GM23338 (cell line): ENCODE results near the gene GRID1. TPM values are rescaled to one million over a fixed set of nuclear protein-coding genes. Genes with fewer than 3 reads are reported as not detected.

Experiments used
- ATAC-seq: fragments of 200-7000 bp; cut with Tn5 transposase; 3 replicates; pipeline ENCODE4 v1.9.1; 2020
- DNase-seq: peaks from one replicate; pipeline ENCODE4 v3.0.0-alpha.2; 2015; ENCODE audit warnings: low spot score
- H2AFZ ChIP-seq: fragments of 200-600 bp; sonication (generic); 2 replicates; pipeline ENCODE4 v1.8.0; 2016; ENCODE audit warnings: antibody characterized with exemption, mild to moderate bottlenecking, moderate library complexity
- H3F3A ChIP-seq: fragments of 200-600 bp; sonication (generic); replicated peaks from 2 replicates; pipeline ENCODE4 v1.8.0; 2017; ENCODE audit warnings: antibody characterized with exemption, mixed run types, low read depth
- H3K27ac ChIP-seq: fragments of 200-600 bp; sonication (generic); 2 replicates; pipeline ENCODE4 v1.6.1; 2016; ENCODE audit warnings: low read depth
- H3K27me3 ChIP-seq: fragments of 200-600 bp; sonication (generic); 2 replicates; pipeline ENCODE4 v1.8.0; 2016; ENCODE audit warnings: mild to moderate bottlenecking, mixed run types, moderate library complexity; ENCODE audit not compliant: insufficient read depth
- H3K36me3 ChIP-seq: fragments of 200-600 bp; sonication (generic); 2 replicates; pipeline ENCODE4 v1.8.0; 2016; ENCODE audit warnings: mild to moderate bottlenecking; ENCODE audit not compliant: insufficient read depth
- H3K4me1 ChIP-seq: fragments of 200-600 bp; sonication (generic); 2 replicates; pipeline ENCODE4 v1.8.0; 2016; ENCODE audit warnings: mild to moderate bottlenecking, moderate library complexity; ENCODE audit not compliant: insufficient read depth
- H3K4me2 ChIP-seq: fragments of 200-600 bp; sonication (generic); 2 replicates; pipeline ENCODE4 v1.7.1; 2017; ENCODE audit warnings: mixed run types
- H3K4me3 ChIP-seq: fragments of 200-600 bp; sonication (generic); 2 replicates; pipeline ENCODE4 v1.6.1; 2016; ENCODE audit warnings: mixed run types
- H3K79me2 ChIP-seq: fragments of 200-600 bp; sonication (generic); replicated peaks from 2 replicates; pipeline ENCODE4 v1.8.0; 2017; ENCODE audit warnings: mild to moderate bottlenecking; ENCODE audit not compliant: insufficient read depth
- H3K9me2 ChIP-seq: fragments of 200-600 bp; sonication (generic); 2 replicates; pipeline ENCODE4 v1.8.0; 2017; ENCODE audit not compliant: insufficient read depth
- H4K20me1 ChIP-seq: fragments of 200-600 bp; sonication (generic); replicated peaks from 2 replicates; pipeline ENCODE4 v1.8.0; 2017; ENCODE audit warnings: mild to moderate bottlenecking; ENCODE audit not compliant: insufficient read depth
- H3K27ac Mint-ChIP-seq: 2 replicates; pipeline ENCODE4 v1.8.0; 2020; ENCODE audit warnings: inconsistent platforms, mild to moderate bottlenecking, moderate library complexity, mixed read lengths
- H3K27me3 Mint-ChIP-seq: 3 replicates; pipeline ENCODE4 v1.8.0; 2022; ENCODE audit warnings: low read depth, mild to moderate bottlenecking, moderate library complexity, mixed read lengths, inconsistent platforms; ENCODE audit not compliant: insufficient read depth, poor library complexity
- H3K36me3 Mint-ChIP-seq: 3 replicates; pipeline ENCODE4 v1.8.0; 2021; ENCODE audit warnings: low read depth, mild to moderate bottlenecking, inconsistent platforms, moderate library complexity, mixed read lengths
- H3K4me1 Mint-ChIP-seq: 3 replicates; pipeline ENCODE4 v1.8.0; 2020; ENCODE audit warnings: mild to moderate bottlenecking, inconsistent platforms, mixed read lengths
- H3K4me3 Mint-ChIP-seq: 3 replicates; pipeline ENCODE4 v1.8.0; 2021; ENCODE audit warnings: moderate library complexity, mild to moderate bottlenecking, inconsistent platforms, mixed read lengths
- H3K9me3 Mint-ChIP-seq: 3 replicates; pipeline ENCODE4 v1.8.0; 2020; ENCODE audit warnings: moderate library complexity, mild to moderate bottlenecking, inconsistent platforms, mixed read lengths
- CREB1 ChIP-seq: fragments of 250-450 bp; sonication (Bioruptor Pico); IDR thresholded peaks from 2 replicates; pipeline ENCODE4 v1.5.0; 2020; ENCODE audit warnings: low read depth, mild to moderate bottlenecking, moderate library complexity
- ETS1 ChIP-seq: IDR thresholded peaks from 2 replicates; pipeline ENCODE4 v1.6.1; 2016; ENCODE audit warnings: antibody characterized with exemption
- NANOG ChIP-seq: IDR thresholded peaks from 2 replicates; pipeline ENCODE4 v1.6.1; 2016; ENCODE audit warnings: antibody characterized with exemption, borderline replicate concordance
- STAT1 ChIP-seq: IDR thresholded peaks from one replicate; pipeline ENCODE4 v1.6.1; 2016; ENCODE audit warnings: antibody characterized with exemption; ENCODE audit not compliant: unreplicated experiment
- ZNF114 ChIP-seq: fragments of 250-450 bp; sonication (Bioruptor Pico); IDR thresholded peaks from 2 replicates; pipeline ENCODE4 v1.5.0; 2020; ENCODE audit warnings: mild to moderate bottlenecking, moderate library complexity
- ZNF331 ChIP-seq: fragments of 250-450 bp; sonication (Bioruptor Pico); IDR thresholded peaks from 2 replicates; pipeline ENCODE4 v1.5.0; 2020; ENCODE audit warnings: low read depth, mild to moderate bottlenecking, moderate library complexity
- polyA plus RNA-seq: library from polyadenylated mRNA; unstranded; fragments of >200 nt; fragmentation: Nextera tagmentation; extraction: Ambion mirVana; gene quantifications from 2 replicates; pipeline ENCODE4 v1.2.1, GENCODE V29; 2016
- total RNA-seq: library from RNA; depleted of rRNA; stranded (reverse); fragments of >200 nt; shearing (Covaris generic); gene quantifications from 2 replicates; pipeline ENCODE4 v1.2.3, GENCODE V29; 2014
- TF ChIP-seq, protein P1 (sequence below): IDR thresholded peaks from one replicate; pipeline ENCODE4 v1.6.1; 2018; ENCODE audit warnings: antibody characterized with exemption; ENCODE audit not compliant: unreplicated experiment
- TF ChIP-seq, protein P2 (sequence below), 2 experiments: fragments of 200-600 bp in 1 of 2; sonication (generic) in 1 of 2; conservative IDR thresholded peaks; 2 replicates each; pipeline versions ENCODE4 v1.5.1 to v1.6.1; 2016 to 2017; ENCODE audit warnings: antibody characterized with exemption in 2 of 2, low read depth in 2 of 2, mild to moderate bottlenecking in 2 of 2, moderate library complexity in 1 of 2
- TF ChIP-seq, protein P3 (sequence below): fragments of 250-450 bp; sonication (Bioruptor Pico); IDR thresholded peaks from 2 replicates; pipeline ENCODE4 v1.5.0; 2020; ENCODE audit warnings: mild to moderate bottlenecking, moderate library complexity

Gene GRID1
- total and polyA plus RNA-seq, 2 experiments from 2014 or later = 0.14 to 0.15 TPM

GRCh38 chr10:85618841-85619240, 747.8 kb downstream of the GRID1 start:
- no peak overlapping the region for H3K4me3 ChIP-seq
- H4K20me1 ChIP-seq = no peaks in the 10 kb centered on the region
- no peak for ATAC-seq
- Mint-ChIP-seq H3K4me3 (no peak overlapping the region), H3K27me3 (peaks cover 3% of the 10 kb centered on the region), H3K27ac (no peak overlapping the region), H3K9me3 (peaks cover 91% of the 10 kb centered on the region), H3K4me1 (no peaks in the 10 kb centered on the region), H3K36me3 (peaks cover 5% of the 10 kb centered on the region; the same call in 1 of the 3 replicates)
- no peaks in the 10 kb centered on the region for H3K4me1 ChIP-seq
- H3K9me2 ChIP-seq = no peaks in the 10 kb centered on the region
- H3K4me2 ChIP-seq = no peak overlapping the region
- TF ChIP-seq, protein P1, sequence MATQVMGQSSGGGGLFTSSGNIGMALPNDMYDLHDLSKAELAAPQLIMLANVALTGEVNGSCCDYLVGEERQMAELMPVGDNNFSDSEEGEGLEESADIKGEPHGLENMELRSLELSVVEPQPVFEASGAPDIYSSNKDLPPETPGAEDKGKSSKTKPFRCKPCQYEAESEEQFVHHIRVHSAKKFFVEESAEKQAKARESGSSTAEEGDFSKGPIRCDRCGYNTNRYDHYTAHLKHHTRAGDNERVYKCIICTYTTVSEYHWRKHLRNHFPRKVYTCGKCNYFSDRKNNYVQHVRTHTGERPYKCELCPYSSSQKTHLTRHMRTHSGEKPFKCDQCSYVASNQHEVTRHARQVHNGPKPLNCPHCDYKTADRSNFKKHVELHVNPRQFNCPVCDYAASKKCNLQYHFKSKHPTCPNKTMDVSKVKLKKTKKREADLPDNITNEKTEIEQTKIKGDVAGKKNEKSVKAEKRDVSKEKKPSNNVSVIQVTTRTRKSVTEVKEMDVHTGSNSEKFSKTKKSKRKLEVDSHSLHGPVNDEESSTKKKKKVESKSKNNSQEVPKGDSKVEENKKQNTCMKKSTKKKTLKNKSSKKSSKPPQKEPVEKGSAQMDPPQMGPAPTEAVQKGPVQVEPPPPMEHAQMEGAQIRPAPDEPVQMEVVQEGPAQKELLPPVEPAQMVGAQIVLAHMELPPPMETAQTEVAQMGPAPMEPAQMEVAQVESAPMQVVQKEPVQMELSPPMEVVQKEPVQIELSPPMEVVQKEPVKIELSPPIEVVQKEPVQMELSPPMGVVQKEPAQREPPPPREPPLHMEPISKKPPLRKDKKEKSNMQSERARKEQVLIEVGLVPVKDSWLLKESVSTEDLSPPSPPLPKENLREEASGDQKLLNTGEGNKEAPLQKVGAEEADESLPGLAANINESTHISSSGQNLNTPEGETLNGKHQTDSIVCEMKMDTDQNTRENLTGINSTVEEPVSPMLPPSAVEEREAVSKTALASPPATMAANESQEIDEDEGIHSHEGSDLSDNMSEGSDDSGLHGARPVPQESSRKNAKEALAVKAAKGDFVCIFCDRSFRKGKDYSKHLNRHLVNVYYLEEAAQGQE = no peak
- no peak for TF ChIP-seq ETS1
- TF ChIP-seq STAT1 = no peak
- TF ChIP-seq NANOG = no peak
- no peak for TF ChIP-seq CREB1 (CRISPR knock-in tag)
- TF ChIP-seq ZNF331 (CRISPR knock-in tag) = no peak
- TF ChIP-seq, protein P2, sequence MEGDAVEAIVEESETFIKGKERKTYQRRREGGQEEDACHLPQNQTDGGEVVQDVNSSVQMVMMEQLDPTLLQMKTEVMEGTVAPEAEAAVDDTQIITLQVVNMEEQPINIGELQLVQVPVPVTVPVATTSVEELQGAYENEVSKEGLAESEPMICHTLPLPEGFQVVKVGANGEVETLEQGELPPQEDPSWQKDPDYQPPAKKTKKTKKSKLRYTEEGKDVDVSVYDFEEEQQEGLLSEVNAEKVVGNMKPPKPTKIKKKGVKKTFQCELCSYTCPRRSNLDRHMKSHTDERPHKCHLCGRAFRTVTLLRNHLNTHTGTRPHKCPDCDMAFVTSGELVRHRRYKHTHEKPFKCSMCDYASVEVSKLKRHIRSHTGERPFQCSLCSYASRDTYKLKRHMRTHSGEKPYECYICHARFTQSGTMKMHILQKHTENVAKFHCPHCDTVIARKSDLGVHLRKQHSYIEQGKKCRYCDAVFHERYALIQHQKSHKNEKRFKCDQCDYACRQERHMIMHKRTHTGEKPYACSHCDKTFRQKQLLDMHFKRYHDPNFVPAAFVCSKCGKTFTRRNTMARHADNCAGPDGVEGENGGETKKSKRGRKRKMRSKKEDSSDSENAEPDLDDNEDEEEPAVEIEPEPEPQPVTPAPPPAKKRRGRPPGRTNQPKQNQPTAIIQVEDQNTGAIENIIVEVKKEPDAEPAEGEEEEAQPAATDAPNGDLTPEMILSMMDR (conservative IDR thresholded peaks at IDR 0.05; ENCODE audit: low read depth in 2 of 2) = no peak
- TF ChIP-seq, protein P3, sequence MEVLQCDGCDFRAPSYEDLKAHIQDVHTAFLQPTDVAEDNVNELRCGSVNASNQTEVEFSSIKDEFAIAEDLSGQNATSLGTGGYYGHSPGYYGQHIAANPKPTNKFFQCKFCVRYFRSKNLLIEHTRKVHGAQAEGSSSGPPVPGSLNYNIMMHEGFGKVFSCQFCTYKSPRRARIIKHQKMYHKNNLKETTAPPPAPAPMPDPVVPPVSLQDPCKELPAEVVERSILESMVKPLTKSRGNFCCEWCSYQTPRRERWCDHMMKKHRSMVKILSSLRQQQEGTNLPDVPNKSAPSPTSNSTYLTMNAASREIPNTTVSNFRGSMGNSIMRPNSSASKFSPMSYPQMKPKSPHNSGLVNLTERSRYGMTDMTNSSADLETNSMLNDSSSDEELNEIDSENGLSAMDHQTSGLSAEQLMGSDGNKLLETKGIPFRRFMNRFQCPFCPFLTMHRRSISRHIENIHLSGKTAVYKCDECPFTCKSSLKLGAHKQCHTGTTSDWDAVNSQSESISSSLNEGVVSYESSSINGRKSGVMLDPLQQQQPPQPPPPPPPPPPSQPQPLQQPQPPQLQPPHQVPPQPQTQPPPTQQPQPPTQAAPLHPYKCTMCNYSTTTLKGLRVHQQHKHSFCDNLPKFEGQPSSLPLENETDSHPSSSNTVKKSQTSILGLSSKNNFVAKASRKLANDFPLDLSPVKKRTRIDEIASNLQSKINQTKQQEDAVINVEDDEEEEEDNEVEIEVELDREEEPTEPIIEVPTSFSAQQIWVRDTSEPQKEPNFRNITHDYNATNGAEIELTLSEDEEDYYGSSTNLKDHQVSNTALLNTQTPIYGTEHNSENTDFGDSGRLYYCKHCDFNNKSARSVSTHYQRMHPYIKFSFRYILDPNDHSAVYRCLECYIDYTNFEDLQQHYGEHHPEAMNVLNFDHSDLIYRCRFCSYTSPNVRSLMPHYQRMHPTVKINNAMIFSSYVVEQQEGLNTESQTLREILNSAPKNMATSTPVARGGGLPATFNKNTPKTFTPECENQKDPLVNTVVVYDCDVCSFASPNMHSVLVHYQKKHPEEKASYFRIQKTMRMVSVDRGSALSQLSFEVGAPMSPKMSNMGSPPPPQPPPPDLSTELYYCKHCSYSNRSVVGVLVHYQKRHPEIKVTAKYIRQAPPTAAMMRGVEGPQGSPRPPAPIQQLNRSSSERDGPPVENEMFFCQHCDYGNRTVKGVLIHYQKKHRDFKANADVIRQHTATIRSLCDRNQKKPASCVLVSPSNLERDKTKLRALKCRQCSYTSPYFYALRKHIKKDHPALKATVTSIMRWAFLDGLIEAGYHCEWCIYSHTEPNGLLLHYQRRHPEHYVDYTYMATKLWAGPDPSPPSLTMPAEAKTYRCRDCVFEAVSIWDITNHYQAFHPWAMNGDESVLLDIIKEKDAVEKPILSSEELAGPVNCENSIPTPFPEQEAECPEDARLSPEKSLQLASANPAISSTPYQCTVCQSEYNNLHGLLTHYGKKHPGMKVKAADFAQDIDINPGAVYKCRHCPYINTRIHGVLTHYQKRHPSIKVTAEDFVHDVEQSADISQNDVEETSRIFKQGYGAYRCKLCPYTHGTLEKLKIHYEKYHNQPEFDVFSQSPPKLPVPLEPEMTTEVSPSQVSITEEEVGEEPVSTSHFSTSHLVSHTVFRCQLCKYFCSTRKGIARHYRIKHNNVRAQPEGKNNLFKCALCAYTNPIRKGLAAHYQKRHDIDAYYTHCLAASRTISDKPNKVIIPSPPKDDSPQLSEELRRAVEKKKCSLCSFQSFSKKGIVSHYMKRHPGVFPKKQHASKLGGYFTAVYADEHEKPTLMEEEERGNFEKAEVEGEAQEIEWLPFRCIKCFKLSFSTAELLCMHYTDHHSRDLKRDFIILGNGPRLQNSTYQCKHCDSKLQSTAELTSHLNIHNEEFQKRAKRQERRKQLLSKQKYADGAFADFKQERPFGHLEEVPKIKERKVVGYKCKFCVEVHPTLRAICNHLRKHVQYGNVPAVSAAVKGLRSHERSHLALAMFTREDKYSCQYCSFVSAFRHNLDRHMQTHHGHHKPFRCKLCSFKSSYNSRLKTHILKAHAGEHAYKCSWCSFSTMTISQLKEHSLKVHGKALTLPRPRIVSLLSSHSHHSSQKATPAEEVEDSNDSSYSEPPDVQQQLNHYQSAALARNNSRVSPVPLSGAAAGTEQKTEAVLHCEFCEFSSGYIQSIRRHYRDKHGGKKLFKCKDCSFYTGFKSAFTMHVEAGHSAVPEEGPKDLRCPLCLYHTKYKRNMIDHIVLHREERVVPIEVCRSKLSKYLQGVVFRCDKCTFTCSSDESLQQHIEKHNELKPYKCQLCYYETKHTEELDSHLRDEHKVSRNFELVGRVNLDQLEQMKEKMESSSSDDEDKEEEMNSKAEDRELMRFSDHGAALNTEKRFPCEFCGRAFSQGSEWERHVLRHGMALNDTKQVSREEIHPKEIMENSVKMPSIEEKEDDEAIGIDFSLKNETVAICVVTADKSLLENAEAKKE (CRISPR knock-in tag) = no peak
- no peak for TF ChIP-seq ZNF114 (CRISPR knock-in tag)
- H3K27me3 ChIP-seq = no peaks in the 10 kb centered on the region
- no peaks in the 10 kb centered on the region; the same call in 1 of the 2 replicates for H3K36me3 ChIP-seq
- no peak overlapping the region for H2AFZ ChIP-seq
- no peaks in the 10 kb centered on the region for H3F3A ChIP-seq
- H3K27ac ChIP-seq = no peak overlapping the region
- DNase-seq = no peak
- no peaks in the 10 kb centered on the region for H3K79me2 ChIP-seq
